GM12864 (cell line): ENCODE results near the gene CAPSL.
A peak's percentile ranks its signal among the peaks of the same experiment; 100 is the strongest.

Experiments used
- DNase-seq: peaks from one replicate; pipeline ENCODE4 v3.0.0-alpha.2; 2011; ENCODE audit warnings: low read depth
- H3K4me3 ChIP-seq: 2 replicates; pipeline ENCODE4 v1.5.1; 2011; ENCODE audit warnings: mild to moderate bottlenecking, low read depth, low read length, control low read depth
- CTCF ChIP-seq: IDR thresholded peaks from 2 replicates; pipeline ENCODE4 v1.5.1; 2011; ENCODE audit warnings: low read depth, mild to moderate bottlenecking, moderate library complexity, low read length, control low read depth, inconsistent platforms; ENCODE audit errors: missing control alignments

The CAPSL gene

DNA sequence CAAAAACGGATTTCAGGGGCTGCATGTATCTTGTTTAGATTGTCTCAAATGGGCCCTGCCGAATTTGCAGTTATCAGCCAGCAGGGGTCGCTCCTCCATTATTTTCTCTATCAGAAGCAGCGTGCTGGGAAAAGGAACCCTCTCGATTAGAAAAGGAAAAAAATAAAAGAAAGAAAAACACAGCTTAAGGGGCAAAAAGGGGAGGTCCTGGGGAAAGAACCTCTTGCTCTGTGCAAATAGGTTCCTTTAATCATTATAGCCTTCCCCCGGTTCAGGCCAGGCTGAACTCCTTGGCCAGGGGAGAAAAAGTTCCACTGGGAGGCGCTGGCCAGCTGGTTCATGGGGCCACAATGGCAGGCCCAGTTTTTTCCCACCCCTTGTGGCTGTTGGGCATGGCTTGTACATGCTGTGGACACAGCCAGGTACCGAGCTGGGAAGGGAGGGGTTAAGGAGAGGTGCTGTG lies 25.0 kb upstream of the CAPSL start:
- DNase-seq = no peak
- no peak overlapping the region for H3K4me3 ChIP-seq
- peak; percentile 56 for TF ChIP-seq CTCF

- TF ChIP-seq CTCF = no peak
- no peak overlapping the region for H3K4me3 ChIP-seq
- no peak for DNase-seq
Observed at GRCh38 chr5:35960328-35960727, 21.9 kb upstream of the CAPSL start.

GRCh38 chr5:35956429-35956828 lies 18.0 kb upstream of the CAPSL start:
- H3K4me3 ChIP-seq = no peak overlapping the region
- no peak for DNase-seq
- no peak for TF ChIP-seq CTCF

DNA sequence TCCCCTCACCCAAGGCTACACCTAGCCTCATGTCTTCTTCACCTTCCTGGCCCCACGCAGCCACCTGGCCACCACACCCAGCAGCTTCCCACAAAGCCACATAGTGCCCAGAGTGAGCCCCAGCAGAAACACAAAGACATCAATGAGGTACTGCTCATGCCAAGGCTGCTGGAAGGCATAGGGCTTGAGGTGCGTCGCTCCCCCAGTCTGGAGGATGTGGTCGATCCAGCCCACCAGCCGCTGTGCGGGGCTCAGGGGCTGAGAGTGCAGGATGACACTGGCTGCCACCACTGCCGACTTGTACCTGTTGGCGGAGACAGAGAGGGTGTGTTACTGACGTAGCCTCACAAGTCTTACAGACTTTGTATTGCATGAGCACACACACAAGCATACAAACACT lies 15.8 kb upstream of the CAPSL start:
- TF ChIP-seq CTCF = no peak
- no peak for DNase-seq
- H3K4me3 ChIP-seq = no peak overlapping the region

DNA sequence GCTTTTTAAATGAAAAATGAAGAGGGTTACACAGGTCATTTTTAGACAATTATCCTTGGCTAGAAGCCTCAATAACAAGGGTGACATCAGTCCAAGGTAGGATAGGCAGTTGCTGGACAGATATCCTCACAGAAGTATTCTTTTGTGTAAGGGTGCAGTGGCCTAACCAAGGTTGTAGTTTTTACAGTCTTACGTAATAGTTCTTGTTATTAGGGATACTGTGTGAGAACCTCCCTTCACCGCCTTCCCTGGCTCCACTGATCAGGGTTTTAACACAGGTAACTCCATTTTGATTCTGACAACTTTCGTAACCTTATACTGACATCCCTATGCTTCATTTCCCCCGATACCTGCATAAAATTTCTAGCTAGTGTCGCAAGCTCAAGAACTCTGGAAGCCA lies 8.7 kb upstream of the CAPSL start:
- no peak for DNase-seq
- no peak overlapping the region for H3K4me3 ChIP-seq
- TF ChIP-seq CTCF = no peak

GRCh38 chr5:35939639-35940038 lies 1.2 kb upstream of the CAPSL start:
- H3K4me3 ChIP-seq = no peak overlapping the region
- TF ChIP-seq CTCF = no peak
- no peak for DNase-seq

DNA sequence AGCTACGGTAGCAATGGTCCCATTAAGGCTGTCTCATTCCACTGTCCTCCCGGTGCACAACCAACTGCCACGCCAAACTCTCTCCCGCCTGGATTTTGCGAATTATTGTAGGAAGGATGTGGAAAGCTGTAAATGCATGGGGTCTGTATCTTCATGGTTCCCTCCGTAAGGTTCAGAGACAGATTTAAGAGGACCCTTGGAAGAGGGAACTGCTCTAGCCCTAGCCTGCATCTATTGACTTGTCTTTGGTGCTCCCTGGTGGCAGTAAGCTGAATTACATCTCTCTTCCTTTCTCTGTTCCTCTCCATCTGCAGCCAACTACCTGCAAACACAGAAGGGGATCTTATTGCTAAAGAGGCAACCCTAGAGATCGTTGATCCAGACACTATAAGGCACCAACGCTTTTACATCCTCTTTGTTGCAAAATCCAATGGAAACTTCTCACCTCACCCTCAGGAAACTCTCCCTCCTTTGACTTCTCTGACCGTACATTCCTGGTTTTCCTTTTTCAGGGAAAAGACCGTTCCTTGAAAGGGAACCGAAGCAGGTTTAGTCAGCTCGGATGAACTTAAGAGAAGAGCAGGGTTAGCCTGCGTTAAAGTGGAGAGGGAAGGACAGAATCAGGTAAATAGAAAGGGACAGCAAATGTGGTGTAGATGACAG lies 11.9 kb downstream of the CAPSL start:
- no peak overlapping the region for H3K4me3 ChIP-seq
- peak; percentile 18 for DNase-seq
- peak; percentile 88 for TF ChIP-seq CTCF
